HG03432 (cell line): ENCODE results near the gene BIRC3.

Experiments
- ATAC-seq: cut with Tn5 transposase; IDR thresholded peaks from one replicate; pipeline ENCODE4 v1.9.1; 2021; ENCODE audit warnings: mild to moderate bottlenecking, moderate library complexity; ENCODE audit not compliant: unreplicated experiment

The BIRC3 gene

GRCh38 chr11:102317099-102317767 lies at the start of gene BIRC3:
Gene BIRC3 (plus strand): TSS chr11:102317484. CDS start chr11:102324510, 7,026 bp downstream.
- peak; percentile 86 for ATAC-seq

GRCh38 chr11:102267609-102268008 lies 49.7 kb upstream of the BIRC3 start:
- no peak for ATAC-seq

- peak; percentile 96 for ATAC-seq
These were observed 49.0 kb upstream of the BIRC3 start for GRCh38 chr11:102268083-102268984.

GRCh38 chr11:102268985-102269470 lies 48.3 kb upstream of the BIRC3 start:
- ATAC-seq, result no peak

GRCh38 chr11:102269927-102270326 lies 47.4 kb upstream of the BIRC3 start:
- ATAC-seq, result no peak

- no peak for ATAC-seq
These were observed 45.0 kb upstream of the BIRC3 start for GRCh38 chr11:102272047-102272824.

- ATAC-seq, result no peak
These were observed 42.7 kb upstream of the BIRC3 start for GRCh38 chr11:102274628-102275027.

- no peak for ATAC-seq
These were observed 40.9 kb upstream of the BIRC3 start for GRCh38 chr11:102276362-102276761.

GRCh38 chr11:102276783-102277182 lies 40.5 kb upstream of the BIRC3 start:
- no peak for ATAC-seq

GRCh38 chr11:102279641-102280170 lies 37.6 kb upstream of the BIRC3 start:
- ATAC-seq, result peak; percentile 97

GRCh38 chr11:102280245-102280833 lies 36.9 kb upstream of the BIRC3 start:
- ATAC-seq, result peak; percentile 36

GRCh38 chr11:102283116-102283485 lies 34.2 kb upstream of the BIRC3 start:
- no peak for ATAC-seq

GRCh38 chr11:102284008-102284407 lies 33.3 kb upstream of the BIRC3 start:
- ATAC-seq, result no peak

GRCh38 chr11:102286292-102286691 lies 31.0 kb upstream of the BIRC3 start:
- ATAC-seq, result no peak

GRCh38 chr11:102287964-102288724 lies 29.1 kb upstream of the BIRC3 start:
- peak; percentile 90 for ATAC-seq

- ATAC-seq, result no peak
These were observed 28.6 kb upstream of the BIRC3 start for GRCh38 chr11:102288725-102289083.

GRCh38 chr11:102289592-102289991 lies 27.7 kb upstream of the BIRC3 start:
- no peak for ATAC-seq

- no peak for ATAC-seq
These were observed 25.5 kb upstream of the BIRC3 start for GRCh38 chr11:102291831-102292230.

- no peak for ATAC-seq
These were observed 24.4 kb upstream of the BIRC3 start for GRCh38 chr11:102292933-102293332.
